Neural progenitor cell (in vitro differentiated cells): ENCODE data around the gene BMP3.

Source experiments
- EZH2 ChIP-seq: fragments of 200-600 bp; sonication (generic); IDR thresholded peaks from 2 replicates; pipeline ENCODE4 v1.6.1; 2017; ENCODE audit warnings: antibody characterized with exemption, mild to moderate bottlenecking, moderate library complexity
- EZH2phosphoT487 ChIP-seq: fragments of 200-600 bp; sonication (generic); IDR thresholded peaks from 2 replicates; pipeline ENCODE4 v1.6.1; 2017; ENCODE audit warnings: antibody characterized with exemption
- TF ChIP-seq, protein P1 (sequence below): fragments of 200-600 bp; sonication (generic); IDR thresholded peaks from 2 replicates; pipeline ENCODE4 v1.5.1; 2017; ENCODE audit warnings: antibody characterized with exemption, mild to moderate bottlenecking

DNA sequence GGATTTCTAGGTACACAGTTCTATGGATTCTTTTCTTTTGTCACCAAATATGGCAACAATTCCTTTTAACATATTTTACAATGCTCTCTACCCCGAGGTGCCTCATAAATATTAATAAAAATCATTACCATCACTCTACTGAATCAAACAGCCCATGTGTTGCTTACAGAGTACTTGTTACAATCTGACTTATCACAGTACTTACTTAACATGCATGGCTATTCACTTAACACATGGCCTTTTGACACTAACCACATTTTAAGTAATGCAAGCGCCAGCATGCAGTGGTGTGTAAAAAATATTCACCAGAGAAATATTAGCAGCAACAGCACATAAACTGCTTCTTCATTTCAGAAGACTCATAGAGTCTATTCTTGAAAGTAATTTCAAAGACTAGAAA lies 64.9 kb downstream of the BMP3 start:
- TF ChIP-seq, protein P1, sequence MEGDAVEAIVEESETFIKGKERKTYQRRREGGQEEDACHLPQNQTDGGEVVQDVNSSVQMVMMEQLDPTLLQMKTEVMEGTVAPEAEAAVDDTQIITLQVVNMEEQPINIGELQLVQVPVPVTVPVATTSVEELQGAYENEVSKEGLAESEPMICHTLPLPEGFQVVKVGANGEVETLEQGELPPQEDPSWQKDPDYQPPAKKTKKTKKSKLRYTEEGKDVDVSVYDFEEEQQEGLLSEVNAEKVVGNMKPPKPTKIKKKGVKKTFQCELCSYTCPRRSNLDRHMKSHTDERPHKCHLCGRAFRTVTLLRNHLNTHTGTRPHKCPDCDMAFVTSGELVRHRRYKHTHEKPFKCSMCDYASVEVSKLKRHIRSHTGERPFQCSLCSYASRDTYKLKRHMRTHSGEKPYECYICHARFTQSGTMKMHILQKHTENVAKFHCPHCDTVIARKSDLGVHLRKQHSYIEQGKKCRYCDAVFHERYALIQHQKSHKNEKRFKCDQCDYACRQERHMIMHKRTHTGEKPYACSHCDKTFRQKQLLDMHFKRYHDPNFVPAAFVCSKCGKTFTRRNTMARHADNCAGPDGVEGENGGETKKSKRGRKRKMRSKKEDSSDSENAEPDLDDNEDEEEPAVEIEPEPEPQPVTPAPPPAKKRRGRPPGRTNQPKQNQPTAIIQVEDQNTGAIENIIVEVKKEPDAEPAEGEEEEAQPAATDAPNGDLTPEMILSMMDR, result no peak
- no peak for TF ChIP-seq EZH2
- no peak for TF ChIP-seq EZH2phosphoT487
